Vagina (tissue), 2 donors: ENCODE results near the gene STAP2.

Experiments
- POLR2A ChIP-seq, 2 donors: fragments of 450-650 bp; IDR thresholded peaks; one replicate each; pipeline ENCODE4 v1.6.1; 2017; ENCODE audit warnings: antibody characterized with exemption in 2 of 2, mild to moderate bottlenecking in 2 of 2, moderate library complexity in 2 of 2
- POLR2AphosphoS5 ChIP-seq, 2 donors: sonication (generic); formaldehyde crosslinking; IDR thresholded peaks; one replicate each; pipeline ENCODE4 v1.9.0; 2017; ENCODE audit warnings: antibody characterized with exemption in 2 of 2, mild to moderate bottlenecking in 2 of 2, low read depth in 1 of 2; ENCODE audit not compliant: insufficient read depth in 1 of 2
- TF ChIP-seq, protein P1 (sequence below), 3 experiments: fragments of 450-650 bp in 2 of 3; fragments of 200-600 bp in 1 of 3; sonication (generic) in 1 of 3; IDR thresholded peaks; one replicate each; pipeline ENCODE4 v1.5.1; 2017 to 2019; ENCODE audit warnings: antibody characterized with exemption in 3 of 3, mild to moderate bottlenecking in 2 of 3, moderate library complexity in 2 of 3

DNA sequence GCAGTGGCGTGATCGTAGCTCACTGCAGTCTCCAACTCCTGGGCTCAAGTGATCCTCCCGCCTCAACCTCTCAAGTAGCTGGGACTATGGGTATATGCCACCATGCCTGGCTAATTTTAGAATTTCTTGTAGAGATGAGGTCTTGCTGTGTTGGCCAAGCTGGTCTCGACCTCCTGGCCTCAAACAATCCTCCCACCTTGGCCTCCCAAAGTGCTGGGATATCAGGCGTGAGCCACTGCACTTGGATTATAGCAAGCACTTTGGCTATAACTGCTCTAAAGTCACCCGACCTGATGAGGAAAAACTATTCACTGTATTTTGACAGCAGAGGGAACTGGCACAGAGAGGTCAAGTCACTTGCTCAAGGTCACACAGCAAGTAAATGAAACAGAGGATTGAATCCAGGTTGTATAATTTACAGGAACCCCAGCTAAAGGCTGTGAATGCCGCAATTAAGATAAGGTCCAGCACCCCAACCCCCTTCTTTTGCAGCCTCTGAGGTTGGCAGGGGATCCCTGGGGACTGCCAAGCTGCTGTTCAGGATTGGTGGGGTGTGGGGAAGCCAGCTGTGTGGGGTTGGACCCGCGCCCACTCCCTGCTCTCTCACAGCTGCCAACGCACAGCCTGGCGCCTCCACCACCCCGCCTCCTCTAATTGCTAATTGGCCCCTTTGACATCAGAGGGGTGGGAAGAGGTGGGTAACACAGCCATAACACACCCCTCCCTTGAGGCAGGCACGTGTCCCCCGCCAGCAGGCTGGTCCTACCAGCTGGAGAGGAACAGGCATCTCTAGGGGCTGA is 42.5 kb downstream of the STAP2 start:
- TF ChIP-seq, protein P1, sequence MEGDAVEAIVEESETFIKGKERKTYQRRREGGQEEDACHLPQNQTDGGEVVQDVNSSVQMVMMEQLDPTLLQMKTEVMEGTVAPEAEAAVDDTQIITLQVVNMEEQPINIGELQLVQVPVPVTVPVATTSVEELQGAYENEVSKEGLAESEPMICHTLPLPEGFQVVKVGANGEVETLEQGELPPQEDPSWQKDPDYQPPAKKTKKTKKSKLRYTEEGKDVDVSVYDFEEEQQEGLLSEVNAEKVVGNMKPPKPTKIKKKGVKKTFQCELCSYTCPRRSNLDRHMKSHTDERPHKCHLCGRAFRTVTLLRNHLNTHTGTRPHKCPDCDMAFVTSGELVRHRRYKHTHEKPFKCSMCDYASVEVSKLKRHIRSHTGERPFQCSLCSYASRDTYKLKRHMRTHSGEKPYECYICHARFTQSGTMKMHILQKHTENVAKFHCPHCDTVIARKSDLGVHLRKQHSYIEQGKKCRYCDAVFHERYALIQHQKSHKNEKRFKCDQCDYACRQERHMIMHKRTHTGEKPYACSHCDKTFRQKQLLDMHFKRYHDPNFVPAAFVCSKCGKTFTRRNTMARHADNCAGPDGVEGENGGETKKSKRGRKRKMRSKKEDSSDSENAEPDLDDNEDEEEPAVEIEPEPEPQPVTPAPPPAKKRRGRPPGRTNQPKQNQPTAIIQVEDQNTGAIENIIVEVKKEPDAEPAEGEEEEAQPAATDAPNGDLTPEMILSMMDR (IDR thresholded peaks at IDR 0.05), result no peak
- TF ChIP-seq POLR2A (IDR thresholded peaks at IDR 0.05), result no peak
- TF ChIP-seq POLR2AphosphoS5 (IDR thresholded peaks at IDR 0.05; ENCODE audit: insufficient read depth in 1 of 2, low read depth in 1 of 2), result no peak
